Skin epidermis (tissue), 12 donors: ENCODE data around the gene STK32B.
"Not testable (repeated sequence)": the region's sequence is repeated elsewhere in the genome, so short reads cannot be mapped to it uniquely, and the experiment has no call there.

ENCODE experiments used
- H3K27ac ChIP-seq, 21 experiments: fragments of 200-600 bp; sonication (generic) in 11 of 21; one replicate each; pipeline ENCODE4 v1.5.0; 2020; ENCODE audit warnings: mild to moderate bottlenecking in 3 of 21, inconsistent platforms in 2 of 21, moderate library complexity in 2 of 21
- H3K4me3 ChIP-seq, 7 experiments: fragments of 200-600 bp; sonication (generic) in 2 of 7; one replicate each; pipeline ENCODE4 v1.5.0; 2020; ENCODE audit warnings: inconsistent platforms in 2 of 7, mild to moderate bottlenecking in 2 of 7, moderate library complexity in 1 of 7

The STK32B gene

GRCh38 chr4:5283837-5284236 is 232.6 kb downstream of the STK32B start:
- H3K27ac ChIP-seq, result no peak overlapping the region

GRCh38 chr4:5284517-5284916 is 233.2 kb downstream of the STK32B start:
- H3K27ac ChIP-seq, result no peak overlapping the region
- H3K4me3 ChIP-seq, result no peak overlapping the region

More at GRCh38 chr4:5283837-5284236, 232.6 kb downstream of the STK32B start:
- H3K4me3 ChIP-seq, result no peak overlapping the region

- no peak overlapping the region for H3K27ac ChIP-seq
- H3K4me3 ChIP-seq, result no peak overlapping the region
Measured at GRCh38 chr4:5292101-5292500, 240.8 kb downstream of the STK32B start.

GRCh38 chr4:5298000-5298787 is 246.9 kb downstream of the STK32B start:
- H3K27ac ChIP-seq, H3K4me3 ChIP-seq: not testable (repeated sequence)

- H3K27ac ChIP-seq, result no peak overlapping the region
- no peak overlapping the region for H3K4me3 ChIP-seq
Measured at GRCh38 chr4:5300283-5300682, 249.0 kb downstream of the STK32B start.

- no peak overlapping the region for H3K4me3 ChIP-seq
- no peak overlapping the region for H3K27ac ChIP-seq
Measured at GRCh38 chr4:5307928-5308327, 256.6 kb downstream of the STK32B start.

- Histone ChIP-seq H3K4me3 (no peak overlapping the region), H3K27ac (no peak overlapping the region)
Measured at GRCh38 chr4:5322321-5322720, 271.0 kb downstream of the STK32B start.

GRCh38 chr4:5330339-5330989 is 279.2 kb downstream of the STK32B start:
- no peak overlapping the region for H3K27ac ChIP-seq
- no peak overlapping the region for H3K4me3 ChIP-seq

- Histone ChIP-seq H3K4me3 (no peak overlapping the region), H3K27ac (no peak overlapping the region)
Measured at GRCh38 chr4:5337731-5338130, 286.5 kb downstream of the STK32B start.

- Histone ChIP-seq H3K4me3 (no peak overlapping the region), H3K27ac (no peak overlapping the region)
Measured at GRCh38 chr4:5338531-5338930, 287.3 kb downstream of the STK32B start.

- H3K4me3 ChIP-seq, result no peak overlapping the region
- H3K27ac ChIP-seq, result no peak overlapping the region
Measured at GRCh38 chr4:5340991-5341451, 289.7 kb downstream of the STK32B start.

GRCh38 chr4:5341526-5341925 is 290.2 kb downstream of the STK32B start:
- H3K27ac ChIP-seq, result no peak overlapping the region

GRCh38 chr4:5355846-5356245 is 304.6 kb downstream of the STK32B start:
- no peak overlapping the region for H3K4me3 ChIP-seq
- no peak overlapping the region for H3K27ac ChIP-seq

More at GRCh38 chr4:5341526-5341925, 290.2 kb downstream of the STK32B start:
- H3K4me3 ChIP-seq, result no peak overlapping the region

- Histone ChIP-seq H3K27ac (no peak overlapping the region), H3K4me3 (no peak overlapping the region)
Measured at GRCh38 chr4:5357870-5358269, 306.6 kb downstream of the STK32B start.

- H3K4me3 ChIP-seq, result no peak overlapping the region
- no peak overlapping the region for H3K27ac ChIP-seq
Measured at GRCh38 chr4:5361968-5362367, 310.7 kb downstream of the STK32B start.

GRCh38 chr4:5364406-5364805 is 313.1 kb downstream of the STK32B start:
- H3K4me3 ChIP-seq, result no peak overlapping the region
- H3K27ac ChIP-seq, result no peak overlapping the region

- H3K27ac ChIP-seq, result peak overlapping the region in 7 of 21 experiments; percentile 14 to 78 (median 46)
- no peak overlapping the region for H3K4me3 ChIP-seq
Measured at GRCh38 chr4:5365071-5366008, 314.1 kb downstream of the STK32B start.

GRCh38 chr4:5366009-5366386 is 314.7 kb downstream of the STK32B start:
- Histone ChIP-seq H3K4me3 (no peak overlapping the region), H3K27ac (peak overlapping the region in 11 of 21 experiments; percentile 14 to 78 (median 46))

- Histone ChIP-seq H3K27ac (peak overlapping the region in 6 of 21 experiments; percentile 17 to 78 (median 66)), H3K4me3 (no peak overlapping the region)
Measured at GRCh38 chr4:5366421-5366820, 315.1 kb downstream of the STK32B start.

- Histone ChIP-seq H3K4me3 (no peak overlapping the region), H3K27ac (no peak overlapping the region)
Measured at GRCh38 chr4:5368426-5368825, 317.1 kb downstream of the STK32B start.
